Left ventricle myocardium inferior (tissue), 1 donor: Measurements from ENCODE around the gene KLHDC8B. TPM values are rescaled to one million over a fixed set of nuclear protein-coding genes. Genes with fewer than 3 reads are reported as not detected.

Experiments
- DNase-seq: peaks from one replicate; pipeline ENCODE4 v3.0.0-alpha.2; 2020
- H3K27ac ChIP-seq: fragments of 200-600 bp; replicated peaks from 2 replicates; pipeline ENCODE4 v1.8.0; 2021
- H3K27me3 ChIP-seq: fragments of 200-600 bp; 2 replicates; pipeline ENCODE4 v1.8.0; 2021; ENCODE audit warnings: low read depth
- H3K36me3 ChIP-seq: fragments of 200-600 bp; 2 replicates; pipeline ENCODE4 v1.8.0; 2021
- H3K4me1 ChIP-seq: fragments of 200-600 bp; 2 replicates; pipeline ENCODE4 v1.8.0; 2021
- H3K4me3 ChIP-seq: fragments of 200-600 bp; 2 replicates; pipeline ENCODE4 v1.8.0; 2021; ENCODE audit warnings: mild to moderate bottlenecking, moderate library complexity
- H3K9me3 ChIP-seq: fragments of 200-600 bp; replicated peaks from 2 replicates; pipeline ENCODE4 v1.8.0; 2021
- intact Hi-C: fragments of 100-400 bp; cut with micrococcal nuclease; formaldehyde crosslinking; loops from one replicate; pipeline ENCODE4 v1.11.0; 2022
- total RNA-seq: library from RNA; stranded (reverse); fragmentation: NEBNext Ultra II Directional; extraction: Animal tissue kit (Norgen Biotek cat#: 25700); gene quantifications from one replicate; pipeline ENCODE4 v1.2.1, GENCODE V29; 2021
- TF ChIP-seq, protein P1 (sequence below): fragments of 200-600 bp; IDR thresholded peaks from 2 replicates; pipeline ENCODE4 v1.8.0; 2021; ENCODE audit warnings: antibody characterized with exemption, mild to moderate bottlenecking, borderline replicate concordance
- donor health status: DM: no; HTN: yes; CAD: no; lungs with severe emphysema.

Gene KLHDC8B
- total RNA-seq, 1 donor from 2014 or later: 92.5 TPM

DNA sequence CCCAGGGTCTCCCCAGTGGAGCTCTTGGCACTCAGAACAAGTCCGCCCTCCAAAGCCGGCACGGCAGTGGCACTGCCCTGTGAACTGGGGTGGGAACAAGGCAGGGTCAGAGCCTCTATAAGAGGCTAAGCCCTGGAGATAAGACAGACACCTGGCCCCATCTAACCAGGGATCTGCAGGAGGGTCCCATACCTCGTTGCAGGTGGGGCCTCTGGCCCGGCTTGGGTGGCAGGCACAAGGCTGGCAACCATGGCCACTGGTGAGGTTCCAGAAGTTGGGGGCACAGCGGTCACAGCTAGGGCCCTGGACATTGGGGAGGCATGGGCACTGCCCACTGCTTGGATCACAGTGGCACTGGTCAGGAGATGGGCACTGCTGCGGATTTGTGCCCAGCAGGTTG lies 47.2 kb upstream of the KLHDC8B start:
- Histone ChIP-seq H3K27me3 (no peaks in the 10 kb centered on the region), H3K27ac (no peak overlapping the region), H3K36me3 (peaks cover 82% of the 10 kb centered on the region), H3K4me3 (no peak overlapping the region), H3K9me3 (no peaks in the 10 kb centered on the region), H3K4me1 (peaks cover 31% of the 10 kb centered on the region)
- TF ChIP-seq, protein P1, sequence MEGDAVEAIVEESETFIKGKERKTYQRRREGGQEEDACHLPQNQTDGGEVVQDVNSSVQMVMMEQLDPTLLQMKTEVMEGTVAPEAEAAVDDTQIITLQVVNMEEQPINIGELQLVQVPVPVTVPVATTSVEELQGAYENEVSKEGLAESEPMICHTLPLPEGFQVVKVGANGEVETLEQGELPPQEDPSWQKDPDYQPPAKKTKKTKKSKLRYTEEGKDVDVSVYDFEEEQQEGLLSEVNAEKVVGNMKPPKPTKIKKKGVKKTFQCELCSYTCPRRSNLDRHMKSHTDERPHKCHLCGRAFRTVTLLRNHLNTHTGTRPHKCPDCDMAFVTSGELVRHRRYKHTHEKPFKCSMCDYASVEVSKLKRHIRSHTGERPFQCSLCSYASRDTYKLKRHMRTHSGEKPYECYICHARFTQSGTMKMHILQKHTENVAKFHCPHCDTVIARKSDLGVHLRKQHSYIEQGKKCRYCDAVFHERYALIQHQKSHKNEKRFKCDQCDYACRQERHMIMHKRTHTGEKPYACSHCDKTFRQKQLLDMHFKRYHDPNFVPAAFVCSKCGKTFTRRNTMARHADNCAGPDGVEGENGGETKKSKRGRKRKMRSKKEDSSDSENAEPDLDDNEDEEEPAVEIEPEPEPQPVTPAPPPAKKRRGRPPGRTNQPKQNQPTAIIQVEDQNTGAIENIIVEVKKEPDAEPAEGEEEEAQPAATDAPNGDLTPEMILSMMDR: no peak
- DNase-seq: no peak
- intact Hi-C loops: no loop called here

DNA sequence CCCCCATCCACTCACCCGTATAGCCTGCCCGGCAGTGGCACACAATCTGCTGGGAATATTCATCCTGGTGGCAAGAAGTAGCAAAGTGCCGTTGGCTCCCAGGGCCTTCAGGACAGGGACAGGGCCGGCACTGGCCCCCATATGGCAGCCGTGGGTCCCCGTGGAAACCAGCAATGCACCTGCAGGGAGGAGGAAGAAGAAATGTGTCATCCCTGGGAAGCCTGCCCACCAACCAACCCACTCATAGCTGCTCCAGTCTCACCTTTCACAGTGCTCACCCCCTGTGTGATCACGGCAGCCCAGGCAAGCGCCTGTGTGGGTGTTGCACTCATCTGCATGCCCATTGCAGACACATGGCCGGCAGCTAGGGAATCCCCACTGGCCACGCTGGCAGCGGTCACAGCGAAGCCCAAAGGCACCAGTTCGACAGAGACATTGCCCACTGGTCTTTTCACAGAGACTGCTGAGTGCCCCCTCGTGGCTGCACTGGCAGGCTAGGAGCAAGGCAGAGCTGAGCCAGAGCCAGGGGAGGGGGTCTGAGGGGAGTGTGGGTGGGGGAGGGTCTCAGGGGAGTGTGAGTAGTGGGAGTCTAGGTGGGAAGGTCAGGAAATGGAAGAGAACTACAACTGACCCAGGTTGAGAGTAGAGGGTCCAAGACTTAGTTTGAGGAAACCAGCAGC lies 46.3 kb upstream of the KLHDC8B start:
- peaks cover 92% of the 10 kb centered on the region for H3K36me3 ChIP-seq
- H3K9me3 ChIP-seq: no peaks in the 10 kb centered on the region
- H3K4me3 ChIP-seq: no peak overlapping the region
- H3K4me1 ChIP-seq: peaks cover 31% of the 10 kb centered on the region
- TF ChIP-seq, protein P1: no peak
- intact Hi-C loops: no loop called here
- no peaks in the 10 kb centered on the region for H3K27me3 ChIP-seq
- DNase-seq: no peak
- no peak overlapping the region for H3K27ac ChIP-seq

DNA sequence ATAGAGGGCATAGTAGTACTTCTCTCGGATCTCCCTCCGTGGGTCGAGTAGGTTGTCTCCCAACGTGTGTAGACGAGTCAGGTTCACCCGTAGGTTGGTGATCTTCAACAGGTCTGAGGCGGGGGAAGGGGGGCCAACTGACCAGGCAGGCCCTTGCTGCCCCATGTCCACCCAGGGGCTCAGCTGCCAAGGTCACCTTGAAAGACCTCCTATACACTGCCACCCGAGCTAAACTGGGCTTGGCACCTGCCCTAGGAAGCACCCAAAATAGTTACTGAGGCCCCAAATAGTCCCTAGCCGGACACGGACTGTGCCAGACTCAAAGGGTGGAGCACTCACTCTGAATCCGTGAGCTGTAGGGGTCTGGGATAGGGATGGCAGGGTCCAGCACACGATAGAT lies 40.4 kb upstream of the KLHDC8B start:
- Histone ChIP-seq H3K36me3 (peaks cover 52% of the 10 kb centered on the region), H3K9me3 (no peaks in the 10 kb centered on the region), H3K27me3 (no peaks in the 10 kb centered on the region), H3K27ac (peak overlapping the region; percentile 94), H3K4me1 (peaks cover 65% of the 10 kb centered on the region), H3K4me3 (peak overlapping the region; percentile 93)
- TF ChIP-seq, protein P1: no peak
- DNase-seq: no peak
- intact Hi-C loops: no loop called here

DNA sequence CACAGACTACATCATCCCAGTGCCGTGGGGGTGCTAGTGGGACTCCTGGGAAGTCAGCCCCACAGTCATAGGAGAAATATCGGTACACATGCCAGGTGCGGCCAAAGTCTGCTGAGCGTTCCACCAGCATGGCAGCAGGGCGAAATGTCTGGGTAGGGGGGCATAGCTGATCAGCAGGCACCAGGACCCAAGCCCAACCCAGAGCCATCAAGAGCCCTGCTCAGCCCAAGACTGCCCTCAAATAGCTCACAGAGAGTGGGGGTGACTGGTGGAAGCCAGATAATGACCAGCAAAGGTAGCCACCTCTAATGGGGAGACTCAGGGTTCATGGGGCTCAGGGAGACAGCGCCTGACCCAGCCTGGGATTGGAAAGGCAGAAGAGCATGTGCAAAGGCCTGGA lies 39.8 kb upstream of the KLHDC8B start:
- Histone ChIP-seq H3K9me3 (no peaks in the 10 kb centered on the region), H3K27me3 (no peaks in the 10 kb centered on the region), H3K27ac (peak overlapping the region; percentile 94), H3K36me3 (peaks cover 47% of the 10 kb centered on the region), H3K4me1 (peaks cover 65% of the 10 kb centered on the region), H3K4me3 (peak overlapping the region; percentile 93)
- intact Hi-C loops: no loop called here
- no peak for DNase-seq
- TF ChIP-seq, protein P1: no peak

DNA sequence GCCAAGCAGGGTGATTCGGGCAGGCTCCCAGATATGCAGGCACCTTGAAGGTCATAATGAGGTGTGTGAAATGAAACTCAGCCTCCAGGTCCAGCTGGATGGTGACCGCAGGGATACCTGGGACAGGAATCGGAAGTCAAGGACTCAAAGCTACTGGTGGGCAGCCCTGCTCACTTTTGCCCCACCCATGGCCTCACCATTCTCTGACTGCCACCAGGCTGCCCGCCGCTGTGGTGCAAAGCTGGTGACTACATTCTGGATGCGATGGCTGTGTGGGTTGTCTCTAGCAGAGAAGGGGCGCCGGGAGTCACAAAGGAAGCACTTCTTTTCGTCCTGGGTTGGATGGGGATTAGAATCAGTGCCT lies 39.3 kb upstream of the KLHDC8B start:
- Histone ChIP-seq H3K4me1 (peaks cover 65% of the 10 kb centered on the region), H3K9me3 (no peaks in the 10 kb centered on the region), H3K36me3 (peaks cover 42% of the 10 kb centered on the region), H3K4me3 (peak overlapping the region; percentile 93), H3K27ac (peak overlapping the region; percentile 94), H3K27me3 (no peaks in the 10 kb centered on the region)
- DNase-seq: no peak
- TF ChIP-seq, protein P1: no peak
- intact Hi-C loops: no loop called here
